ENCODE results near the gene NIM1K.

DNA sequence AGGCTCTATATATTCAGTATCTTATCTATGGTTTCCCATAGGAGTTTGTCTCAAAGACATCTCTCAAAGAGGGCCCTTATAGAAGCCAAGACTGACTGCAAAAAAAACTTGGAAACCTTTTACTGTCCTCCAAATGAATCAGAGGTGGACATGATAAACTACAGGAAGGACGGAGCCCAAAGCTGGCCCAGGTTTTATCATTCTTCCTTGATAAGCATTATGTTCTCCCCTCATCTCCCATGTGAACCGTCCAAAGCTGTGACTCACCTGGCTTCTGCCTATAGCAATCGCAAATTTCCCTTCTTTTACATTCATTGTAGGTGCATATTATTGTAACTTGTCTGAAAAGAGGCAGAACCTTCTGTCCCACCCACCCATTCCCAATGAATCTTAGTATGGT lies 35.0 kb upstream of the NIM1K start:
- TF ChIP-seq, protein P1, sequence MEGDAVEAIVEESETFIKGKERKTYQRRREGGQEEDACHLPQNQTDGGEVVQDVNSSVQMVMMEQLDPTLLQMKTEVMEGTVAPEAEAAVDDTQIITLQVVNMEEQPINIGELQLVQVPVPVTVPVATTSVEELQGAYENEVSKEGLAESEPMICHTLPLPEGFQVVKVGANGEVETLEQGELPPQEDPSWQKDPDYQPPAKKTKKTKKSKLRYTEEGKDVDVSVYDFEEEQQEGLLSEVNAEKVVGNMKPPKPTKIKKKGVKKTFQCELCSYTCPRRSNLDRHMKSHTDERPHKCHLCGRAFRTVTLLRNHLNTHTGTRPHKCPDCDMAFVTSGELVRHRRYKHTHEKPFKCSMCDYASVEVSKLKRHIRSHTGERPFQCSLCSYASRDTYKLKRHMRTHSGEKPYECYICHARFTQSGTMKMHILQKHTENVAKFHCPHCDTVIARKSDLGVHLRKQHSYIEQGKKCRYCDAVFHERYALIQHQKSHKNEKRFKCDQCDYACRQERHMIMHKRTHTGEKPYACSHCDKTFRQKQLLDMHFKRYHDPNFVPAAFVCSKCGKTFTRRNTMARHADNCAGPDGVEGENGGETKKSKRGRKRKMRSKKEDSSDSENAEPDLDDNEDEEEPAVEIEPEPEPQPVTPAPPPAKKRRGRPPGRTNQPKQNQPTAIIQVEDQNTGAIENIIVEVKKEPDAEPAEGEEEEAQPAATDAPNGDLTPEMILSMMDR (tag by site-specific recombination; IDR thresholded peaks at IDR 0.05) = no peak
- TF ChIP-seq ZBTB1 (tag by site-specific recombination; IDR thresholded peaks at IDR 0.05) (no peak), YY1 (tag by site-specific recombination; IDR thresholded peaks at IDR 0.05) (no peak), SP2 (tag by site-specific recombination; IDR thresholded peaks at IDR 0.05) (no peak)
